SK-N-SH treated with all-trans-retinoic acid at 6 μM for 48 hours (cell line): ENCODE results near the gene SEMA6B.

Source experiments
- ATAC-seq: fragments of 200-7000 bp; cut with Tn5 transposase; 3 replicates; pipeline ENCODE4 v1.9.1; 2020; ENCODE audit warnings: mild to moderate bottlenecking, moderate library complexity
- ARNTL ChIP-seq: fragments of 450-650 bp; formaldehyde crosslinking; IDR thresholded peaks from 2 replicates; pipeline ENCODE4 v1.5.0; 2020; ENCODE audit warnings: low read depth, mild to moderate bottlenecking, moderate library complexity, borderline replicate concordance
- BACH2 ChIP-seq: fragments of 250-450 bp; sonication (Bioruptor Pico); IDR thresholded peaks from 2 replicates; pipeline ENCODE4 v1.9.0; 2021; ENCODE audit warnings: mild to moderate bottlenecking, borderline replicate concordance
- CREB5 ChIP-seq: fragments of 250-450 bp; sonication (Bioruptor Pico); IDR thresholded peaks from 2 replicates; pipeline ENCODE4 v1.5.1; 2020; ENCODE audit warnings: low read depth, mild to moderate bottlenecking, moderate library complexity
- CSDC2 ChIP-seq: fragments of 250-450 bp; sonication (Bioruptor Pico); IDR thresholded peaks from 2 replicates; pipeline ENCODE4 v1.5.0; 2020; ENCODE audit warnings: mild to moderate bottlenecking, moderate library complexity
- GLIS3 ChIP-seq: fragments of 250-450 bp; sonication (Bioruptor Pico); IDR thresholded peaks from 2 replicates; pipeline ENCODE4 v1.5.0; 2020; ENCODE audit warnings: mild to moderate bottlenecking, moderate library complexity
- ISL1 ChIP-seq: fragments of 250-450 bp; sonication (Bioruptor Pico); IDR thresholded peaks from 2 replicates; pipeline ENCODE4 v2.1.2; 2022; ENCODE audit warnings: mild to moderate bottlenecking, moderate library complexity
- OSR1 ChIP-seq: fragments of 250-450 bp; sonication (Bioruptor Pico); IDR thresholded peaks from 2 replicates; pipeline ENCODE4 v1.8.0; 2022; ENCODE audit warnings: moderate library complexity, mild to moderate bottlenecking, inconsistent platforms
- POU6F1 ChIP-seq: fragments of 250-450 bp; sonication (Bioruptor Pico); IDR thresholded peaks from 2 replicates; pipeline ENCODE4 v1.8.0; 2021; ENCODE audit warnings: low read depth, mild to moderate bottlenecking, moderate library complexity, borderline replicate concordance
- PPARA ChIP-seq: fragments of 250-450 bp; sonication (Bioruptor Pico); IDR thresholded peaks from 2 replicates; pipeline ENCODE4 v1.5.0; 2020; ENCODE audit warnings: mild to moderate bottlenecking, borderline replicate concordance
- RARB ChIP-seq: fragments of 250-450 bp; sonication (Bioruptor Pico); IDR thresholded peaks from 2 replicates; pipeline ENCODE4 v1.8.0; 2021; ENCODE audit warnings: mild to moderate bottlenecking, moderate library complexity
- SNAI2 ChIP-seq: fragments of 250-450 bp; sonication (Bioruptor Pico); IDR thresholded peaks from 2 replicates; pipeline ENCODE4 v1.5.0; 2020; ENCODE audit warnings: mild to moderate bottlenecking, moderate library complexity
- TCF4 ChIP-seq: fragments of 250-450 bp; sonication (Bioruptor Pico); IDR thresholded peaks from 2 replicates; pipeline ENCODE4 v1.8.0; 2021; ENCODE audit warnings: mild to moderate bottlenecking, moderate library complexity, borderline replicate concordance
- TOX ChIP-seq: fragments of 250-450 bp; sonication (Bioruptor Pico); IDR thresholded peaks from 2 replicates; pipeline ENCODE4 v1.8.0; 2021; ENCODE audit warnings: mild to moderate bottlenecking, moderate library complexity, borderline replicate concordance
- TSHZ2 ChIP-seq: fragments of 250-450 bp; sonication (Bioruptor Pico); IDR thresholded peaks from 2 replicates; pipeline ENCODE4 v1.5.0; 2020; ENCODE audit warnings: mild to moderate bottlenecking, moderate library complexity
- ZC3H10 ChIP-seq: fragments of 250-450 bp; sonication (Bioruptor Pico); IDR thresholded peaks from 2 replicates; pipeline ENCODE4 v1.5.1; 2021; ENCODE audit warnings: mild to moderate bottlenecking, moderate library complexity
- ZFP30 ChIP-seq: fragments of 450-650 bp; formaldehyde crosslinking; IDR thresholded peaks from 2 replicates; pipeline ENCODE4 v1.5.0; 2022; ENCODE audit warnings: mild to moderate bottlenecking, moderate library complexity
- ZNF565 ChIP-seq: fragments of 450-650 bp; formaldehyde crosslinking; conservative IDR thresholded peaks from 2 replicates; pipeline ENCODE4 v1.5.0; 2020; ENCODE audit warnings: low read depth, mild to moderate bottlenecking, moderate library complexity
- ZNF70 ChIP-seq: fragments of 450-650 bp; formaldehyde crosslinking; IDR thresholded peaks from 2 replicates; pipeline ENCODE4 v1.5.0; 2020; ENCODE audit warnings: mild to moderate bottlenecking, moderate library complexity
- ZNF8 ChIP-seq: fragments of 450-650 bp; formaldehyde crosslinking; IDR thresholded peaks from 2 replicates; pipeline ENCODE4 v1.5.0; 2020; ENCODE audit warnings: mild to moderate bottlenecking, moderate library complexity
- TF ChIP-seq, protein P1 (sequence below): fragments of 250-450 bp; sonication (Bioruptor Pico); IDR thresholded peaks from 2 replicates; pipeline ENCODE4 v1.8.0; 2020; ENCODE audit warnings: mild to moderate bottlenecking, moderate library complexity, borderline replicate concordance
- TF ChIP-seq, protein P2 (sequence below): fragments of 250-450 bp; sonication (Bioruptor Pico); IDR thresholded peaks from 2 replicates; pipeline ENCODE4 v1.5.1; 2021; ENCODE audit warnings: mild to moderate bottlenecking, moderate library complexity

The SEMA6B gene

GRCh38 chr19:4533835-4534424 lies 25.6 kb downstream of the SEMA6B start:
- no peak for ATAC-seq
- TF ChIP-seq CSDC2 (CRISPR knock-in tag) (no peak), PPARA (CRISPR knock-in tag) (no peak), POU6F1 (no peak), OSR1 (no peak), SNAI2 (no peak), RARB (CRISPR knock-in tag) (no peak), TSHZ2 (CRISPR knock-in tag) (no peak), GLIS3 (no peak), ZNF565 (CRISPR knock-in tag) (no peak), ARNTL (CRISPR knock-in tag) (no peak), BACH2 (CRISPR knock-in tag) (no peak), CREB5 (no peak), ZC3H10 (CRISPR knock-in tag) (no peak), ZFP30 (CRISPR knock-in tag) (no peak), TCF4 (CRISPR knock-in tag) (no peak), ISL1 (CRISPR knock-in tag) (no peak), ZNF70 (no peak)
- TF ChIP-seq, protein P1, sequence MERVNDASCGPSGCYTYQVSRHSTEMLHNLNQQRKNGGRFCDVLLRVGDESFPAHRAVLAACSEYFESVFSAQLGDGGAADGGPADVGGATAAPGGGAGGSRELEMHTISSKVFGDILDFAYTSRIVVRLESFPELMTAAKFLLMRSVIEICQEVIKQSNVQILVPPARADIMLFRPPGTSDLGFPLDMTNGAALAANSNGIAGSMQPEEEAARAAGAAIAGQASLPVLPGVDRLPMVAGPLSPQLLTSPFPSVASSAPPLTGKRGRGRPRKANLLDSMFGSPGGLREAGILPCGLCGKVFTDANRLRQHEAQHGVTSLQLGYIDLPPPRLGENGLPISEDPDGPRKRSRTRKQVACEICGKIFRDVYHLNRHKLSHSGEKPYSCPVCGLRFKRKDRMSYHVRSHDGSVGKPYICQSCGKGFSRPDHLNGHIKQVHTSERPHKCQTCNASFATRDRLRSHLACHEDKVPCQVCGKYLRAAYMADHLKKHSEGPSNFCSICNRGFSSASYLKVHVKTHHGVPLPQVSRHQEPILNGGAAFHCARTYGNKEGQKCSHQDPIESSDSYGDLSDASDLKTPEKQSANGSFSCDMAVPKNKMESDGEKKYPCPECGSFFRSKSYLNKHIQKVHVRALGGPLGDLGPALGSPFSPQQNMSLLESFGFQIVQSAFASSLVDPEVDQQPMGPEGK (CRISPR knock-in tag): no peak
- TF ChIP-seq, protein P2, sequence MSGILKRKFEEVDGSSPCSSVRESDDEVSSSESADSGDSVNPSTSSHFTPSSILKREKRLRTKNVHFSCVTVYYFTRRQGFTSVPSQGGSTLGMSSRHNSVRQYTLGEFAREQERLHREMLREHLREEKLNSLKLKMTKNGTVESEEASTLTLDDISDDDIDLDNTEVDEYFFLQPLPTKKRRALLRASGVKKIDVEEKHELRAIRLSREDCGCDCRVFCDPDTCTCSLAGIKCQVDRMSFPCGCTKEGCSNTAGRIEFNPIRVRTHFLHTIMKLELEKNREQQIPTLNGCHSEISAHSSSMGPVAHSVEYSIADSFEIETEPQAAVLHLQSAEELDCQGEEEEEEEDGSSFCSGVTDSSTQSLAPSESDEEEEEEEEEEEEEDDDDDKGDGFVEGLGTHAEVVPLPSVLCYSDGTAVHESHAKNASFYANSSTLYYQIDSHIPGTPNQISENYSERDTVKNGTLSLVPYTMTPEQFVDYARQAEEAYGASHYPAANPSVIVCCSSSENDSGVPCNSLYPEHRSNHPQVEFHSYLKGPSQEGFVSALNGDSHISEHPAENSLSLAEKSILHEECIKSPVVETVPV (CRISPR knock-in tag): no peak

DNA sequence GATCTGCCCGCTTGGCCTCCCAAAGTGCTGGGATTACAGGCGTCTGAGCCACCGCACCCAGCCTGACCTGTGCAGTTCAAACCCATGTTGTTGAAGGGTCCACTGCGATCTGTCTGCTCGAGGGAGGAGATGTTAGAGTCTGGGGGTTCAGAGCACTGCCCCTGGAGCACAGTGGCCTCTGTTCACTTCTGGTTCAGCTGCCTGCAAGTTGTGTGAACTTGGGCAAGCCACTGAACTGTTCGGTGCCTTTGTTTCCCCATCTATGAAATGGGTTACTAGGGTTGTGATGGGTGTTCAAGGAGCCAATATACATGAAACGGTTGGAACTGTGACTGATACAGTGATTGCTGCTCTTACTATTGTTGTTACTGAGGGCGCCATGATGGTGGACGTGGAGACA lies 26.1 kb downstream of the SEMA6B start:
- TF ChIP-seq CREB5 (no peak), PPARA (CRISPR knock-in tag) (no peak), ZC3H10 (CRISPR knock-in tag) (no peak), TOX (CRISPR knock-in tag) (no peak), RARB (CRISPR knock-in tag) (no peak), TCF4 (CRISPR knock-in tag) (no peak), ZNF8 (no peak), ZNF565 (CRISPR knock-in tag) (no peak)
- ATAC-seq: no peak
